Pancreas (tissue), 10 donors: Measurements from ENCODE around the gene ERI3. TPM values are rescaled to one million over a fixed set of nuclear protein-coding genes. Genes with fewer than 3 reads are reported as not detected.

ENCODE experiments used
- ATAC-seq, 4 donors: fragments of 200-7000 bp; cut with Tn5 transposase; one replicate each; pipeline versions ENCODE4 v1.8.0 to v1.9.1; 2020; ENCODE audit warnings: mild to moderate bottlenecking in 4 of 4, moderate library complexity in 4 of 4
- DNase-seq, 6 donors: peaks; one replicate each; pipeline ENCODE4 v3.0.0-alpha.2; 2020
- FAIRE-seq: peaks from 2 replicates; lab custom pipeline; 2012; peaks lifted over from hg19 to GRCh38; lab: Jason Lieb, UNC
- H3K27ac ChIP-seq, 4 donors: fragments of 200-600 bp; sonication (generic); 1 replicate in 3 of 4; 2 replicates in 1 of 4; pipeline versions ENCODE4 v1.5.0 to v1.8.0; 2020
- H3K27me3 ChIP-seq, 4 donors: fragments of 200-600 bp; one replicate each; pipeline ENCODE4 v1.8.0; 2021
- H3K36me3 ChIP-seq, 3 donors: fragments of 200-600 bp; sonication (generic) in 1 of 3; one replicate each; pipeline versions ENCODE4 v1.5.0 to v1.8.0; 2020 to 2021
- H3K4me1 ChIP-seq, 3 donors: fragments of 200-600 bp; one replicate each; pipeline ENCODE4 v1.8.0; 2021
- H3K4me3 ChIP-seq, 4 donors: fragments of 200-600 bp; sonication (generic) in 2 of 4; one replicate each; pipeline versions ENCODE4 v1.5.0 to v1.8.0; 2020 to 2021
- H3K9me3 ChIP-seq, 4 donors: fragments of 200-600 bp; one replicate each; pipeline ENCODE4 v1.8.0; 2021
- CTCF ChIP-seq, 4 donors: fragments of 200-600 bp; sonication (generic) in 3 of 4; IDR thresholded peaks; one replicate each; pipeline versions ENCODE4 v1.5.0 to v1.8.0; 2021; ENCODE audit warnings: antibody characterized with exemption in 4 of 4
- WGBS, 2 donors: extraction: QIAGEN DNeasy Blood & Tissue Kit; methylation state at CpG; one replicate each; pipeline ENCODE4 v1.1.7; 2013; 5-methylcytosine and 5-hydroxymethylcytosine counted together
- intact Hi-C, 3 donors: fragments of 100-400 bp; cut with DNase I; formaldehyde crosslinking; loops; one replicate each; pipeline versions ENCODE4 v1.11.1 to v1.14.2; 2022
- polyA plus RNA-seq, 2 donors: library from polyadenylated mRNA; stranded (reverse); fragments of 200-250 nt; gene quantifications; one replicate each; pipeline ENCODE4 v1.2.3, GENCODE V29; 2013
- total RNA-seq, 6 donors: library from RNA; stranded (reverse); fragmentation: NEBNext Ultra II Directional in 4 of 6; extraction: Animal tissue kit (Norgen Biotek cat#: 25700) in 4 of 6; gene quantifications; one replicate each; pipeline versions ENCODE4 v1.2.1 to v1.2.4, GENCODE V29; 2021 to 2023
- donor health status: healthy with polysubstance abuse.
- donor health status: DM: no; HTN: no; CAD: no; lungs with moderate emphysema.
- donor health status: DM: no; HTN: no; CAD: no.
- donor health status: control.
- donor health status: control.
- donor health status: Bipolar disorder and iron deficiency.
- donor health status: DM: yes; HTN: yes; CAD: no.
- donor health status: DM: no; HTN: no; CAD: no.
- donor health status: DM: no; HTN: no; CAD: no.
- donor health status: DM: yes; HTN: yes; CAD: no.

Gene ERI3
- total and polyA plus RNA-seq, 8 donors: 18.9 to 33.7 (median 21.8) TPM

GRCh38 chr1:44254392-44254910 is 100.6 kb downstream of the ERI3 start:
- DNase-seq: no peak
- H3K9me3 ChIP-seq: no peaks in the 10 kb centered on the region
- no peak overlapping the region for H3K4me3 ChIP-seq
- WGBS, 2 donors: 91 to 96% methylated on average over 4 of the region's 4 CpGs
- no peak overlapping the region for H3K27ac ChIP-seq
- TF ChIP-seq CTCF (IDR thresholded peaks at IDR 0.05): no peak
- H3K36me3 ChIP-seq: no peaks in the 10 kb centered on the region
- H3K4me1 ChIP-seq: no peaks in the 10 kb centered on the region
- FAIRE-seq: no peak
- no peaks in the 10 kb centered on the region for H3K27me3 ChIP-seq
- no peak for ATAC-seq
- intact Hi-C loops: no loop called here

GRCh38 chr1:44251989-44252671 is 102.9 kb downstream of the ERI3 start:
- no peak for TF ChIP-seq CTCF (IDR thresholded peaks at IDR 0.05)
- Histone ChIP-seq H3K27ac (no peak overlapping the region), H3K27me3 (no peaks in the 10 kb centered on the region), H3K4me1 (no peaks in the 10 kb centered on the region), H3K9me3 (no peaks in the 10 kb centered on the region), H3K36me3 (no peaks in the 10 kb centered on the region), H3K4me3 (no peak overlapping the region)
- WGBS, 2 donors: 92 to 96% methylated on average over 23 of the region's 23 CpGs
- DNase-seq (no peak), ATAC-seq (no peak), FAIRE-seq (no peak)
- intact Hi-C loops: no loop called here

GRCh38 chr1:44251486-44251885 is 103.6 kb downstream of the ERI3 start:
- H3K36me3 ChIP-seq: no peaks in the 10 kb centered on the region
- no peaks in the 10 kb centered on the region for H3K9me3 ChIP-seq
- H3K4me1 ChIP-seq: no peaks in the 10 kb centered on the region
- intact Hi-C loops: no loop called here
- no peak overlapping the region for H3K27ac ChIP-seq
- H3K27me3 ChIP-seq: no peaks in the 10 kb centered on the region
- ATAC-seq (no peak), FAIRE-seq (no peak), DNase-seq (no peak)
- no peak for TF ChIP-seq CTCF (IDR thresholded peaks at IDR 0.05)
- WGBS, 2 donors: 85 to 100% methylated on average over 1 of the region's 1 CpG
- no peak overlapping the region for H3K4me3 ChIP-seq

- H3K4me3 ChIP-seq: no peak overlapping the region
- H3K27me3 ChIP-seq: no peaks in the 10 kb centered on the region
- intact Hi-C loops: no loop called here
- no peak for TF ChIP-seq CTCF (IDR thresholded peaks at IDR 0.05)
- FAIRE-seq: no peak
- DNase-seq: no peak
- H3K9me3 ChIP-seq: no peaks in the 10 kb centered on the region
- 88% methylated on average over 33 of the region's 33 CpGs for WGBS, 2 donors
- ATAC-seq: no peak
- H3K27ac ChIP-seq: no peak overlapping the region
- no peaks in the 10 kb centered on the region for H3K36me3 ChIP-seq
- no peaks in the 10 kb centered on the region for H3K4me1 ChIP-seq
Measured at GRCh38 chr1:44250068-44250781, 104.8 kb downstream of the ERI3 start.

GRCh38 chr1:44249543-44249942 is 105.5 kb downstream of the ERI3 start:
- intact Hi-C loops: no loop called here
- FAIRE-seq (no peak), DNase-seq (no peak), ATAC-seq (peak in 1 of 4 donors; percentile 29)
- WGBS, 2 donors: 78% methylated on average over 7 of the region's 7 CpGs
- no peaks in the 10 kb centered on the region for H3K9me3 ChIP-seq
- no peak overlapping the region for H3K27ac ChIP-seq
- TF ChIP-seq CTCF (IDR thresholded peaks at IDR 0.05): no peak
- H3K4me1 ChIP-seq: no peaks in the 10 kb centered on the region
- H3K36me3 ChIP-seq: no peaks in the 10 kb centered on the region
- H3K4me3 ChIP-seq: no peak overlapping the region
- no peaks in the 10 kb centered on the region for H3K27me3 ChIP-seq
